Measurements from ENCODE around the gene SLC18A3. TPM values are rescaled to one million over a fixed set of nuclear protein-coding genes. Genes with fewer than 3 reads are reported as not detected.

The SLC18A3 gene
- total RNA-seq, 1 experiment from 2014 or later, result not detected

GRCh38 chr10:49611816-49612512 is 1.9 kb downstream of the SLC18A3 start:
- Histone ChIP-seq H3K9me3 (ENCODE audit: control insufficient read depth, insufficient read depth, low read depth, low read length) (no peaks in the 10 kb centered on the region), H3K4me3 (ENCODE audit: low read depth in 2 of 2, low read length in 2 of 2) (no peak overlapping the region), H3K27ac (ENCODE audit: low read length) (no peak overlapping the region), H3K36me3 (ENCODE audit: control insufficient read depth, insufficient read depth, low read length) (no peaks in the 10 kb centered on the region), H3K4me1 (ENCODE audit: control insufficient read depth, insufficient read depth, low read length) (no peaks in the 10 kb centered on the region), H3K27me3 (ENCODE audit: control insufficient read depth, insufficient read depth, low read length) (peaks cover 27% of the 10 kb centered on the region)
- no peak for TF ChIP-seq SIN3A (IDR thresholded peaks at IDR 0.05; ENCODE audit: borderline replicate concordance, insufficient read depth, low read depth, low read length)
- no peak for TF ChIP-seq TCF7L2 (IDR thresholded peaks at IDR 0.05; ENCODE audit: low read depth, low read length)
- TF ChIP-seq, protein P1, sequence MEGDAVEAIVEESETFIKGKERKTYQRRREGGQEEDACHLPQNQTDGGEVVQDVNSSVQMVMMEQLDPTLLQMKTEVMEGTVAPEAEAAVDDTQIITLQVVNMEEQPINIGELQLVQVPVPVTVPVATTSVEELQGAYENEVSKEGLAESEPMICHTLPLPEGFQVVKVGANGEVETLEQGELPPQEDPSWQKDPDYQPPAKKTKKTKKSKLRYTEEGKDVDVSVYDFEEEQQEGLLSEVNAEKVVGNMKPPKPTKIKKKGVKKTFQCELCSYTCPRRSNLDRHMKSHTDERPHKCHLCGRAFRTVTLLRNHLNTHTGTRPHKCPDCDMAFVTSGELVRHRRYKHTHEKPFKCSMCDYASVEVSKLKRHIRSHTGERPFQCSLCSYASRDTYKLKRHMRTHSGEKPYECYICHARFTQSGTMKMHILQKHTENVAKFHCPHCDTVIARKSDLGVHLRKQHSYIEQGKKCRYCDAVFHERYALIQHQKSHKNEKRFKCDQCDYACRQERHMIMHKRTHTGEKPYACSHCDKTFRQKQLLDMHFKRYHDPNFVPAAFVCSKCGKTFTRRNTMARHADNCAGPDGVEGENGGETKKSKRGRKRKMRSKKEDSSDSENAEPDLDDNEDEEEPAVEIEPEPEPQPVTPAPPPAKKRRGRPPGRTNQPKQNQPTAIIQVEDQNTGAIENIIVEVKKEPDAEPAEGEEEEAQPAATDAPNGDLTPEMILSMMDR (IDR thresholded peaks at IDR 0.05), result no peak
- TF ChIP-seq POLR2AphosphoS5 (IDR thresholded peaks at IDR 0.05; ENCODE audit: low read depth, low read length), result no peak
- TF ChIP-seq, protein P2, sequence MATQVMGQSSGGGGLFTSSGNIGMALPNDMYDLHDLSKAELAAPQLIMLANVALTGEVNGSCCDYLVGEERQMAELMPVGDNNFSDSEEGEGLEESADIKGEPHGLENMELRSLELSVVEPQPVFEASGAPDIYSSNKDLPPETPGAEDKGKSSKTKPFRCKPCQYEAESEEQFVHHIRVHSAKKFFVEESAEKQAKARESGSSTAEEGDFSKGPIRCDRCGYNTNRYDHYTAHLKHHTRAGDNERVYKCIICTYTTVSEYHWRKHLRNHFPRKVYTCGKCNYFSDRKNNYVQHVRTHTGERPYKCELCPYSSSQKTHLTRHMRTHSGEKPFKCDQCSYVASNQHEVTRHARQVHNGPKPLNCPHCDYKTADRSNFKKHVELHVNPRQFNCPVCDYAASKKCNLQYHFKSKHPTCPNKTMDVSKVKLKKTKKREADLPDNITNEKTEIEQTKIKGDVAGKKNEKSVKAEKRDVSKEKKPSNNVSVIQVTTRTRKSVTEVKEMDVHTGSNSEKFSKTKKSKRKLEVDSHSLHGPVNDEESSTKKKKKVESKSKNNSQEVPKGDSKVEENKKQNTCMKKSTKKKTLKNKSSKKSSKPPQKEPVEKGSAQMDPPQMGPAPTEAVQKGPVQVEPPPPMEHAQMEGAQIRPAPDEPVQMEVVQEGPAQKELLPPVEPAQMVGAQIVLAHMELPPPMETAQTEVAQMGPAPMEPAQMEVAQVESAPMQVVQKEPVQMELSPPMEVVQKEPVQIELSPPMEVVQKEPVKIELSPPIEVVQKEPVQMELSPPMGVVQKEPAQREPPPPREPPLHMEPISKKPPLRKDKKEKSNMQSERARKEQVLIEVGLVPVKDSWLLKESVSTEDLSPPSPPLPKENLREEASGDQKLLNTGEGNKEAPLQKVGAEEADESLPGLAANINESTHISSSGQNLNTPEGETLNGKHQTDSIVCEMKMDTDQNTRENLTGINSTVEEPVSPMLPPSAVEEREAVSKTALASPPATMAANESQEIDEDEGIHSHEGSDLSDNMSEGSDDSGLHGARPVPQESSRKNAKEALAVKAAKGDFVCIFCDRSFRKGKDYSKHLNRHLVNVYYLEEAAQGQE (IDR thresholded peaks at IDR 0.05; ENCODE audit: insufficient read depth in 1 of 2, low read depth in 2 of 2, low read length in 1 of 2), result no peak
- ATAC-seq (no peak), DNase-seq (ENCODE audit: low read depth, low spot score) (no peak)
- CTCF ChIA-PET, result interaction anchor here (0.7 kb wide), 1 partner anchor 164 kb away, joined by 4 read pairs; no protein-coding TSS in a partner anchor
- in situ Hi-C loops (cut with HindIII; ENCODE audit: low pct_unique_long_range_greater_than_20kb, low sequenced_read_pairs) (no loop called here), intact Hi-C loops (cut with micrococcal nuclease; ENCODE audit: unreplicated experiment) (no loop called here)
- POLR2A ChIA-PET, result no interaction called here
- BruUV-seq (replicated peaks), result no TSS peak

DNA sequence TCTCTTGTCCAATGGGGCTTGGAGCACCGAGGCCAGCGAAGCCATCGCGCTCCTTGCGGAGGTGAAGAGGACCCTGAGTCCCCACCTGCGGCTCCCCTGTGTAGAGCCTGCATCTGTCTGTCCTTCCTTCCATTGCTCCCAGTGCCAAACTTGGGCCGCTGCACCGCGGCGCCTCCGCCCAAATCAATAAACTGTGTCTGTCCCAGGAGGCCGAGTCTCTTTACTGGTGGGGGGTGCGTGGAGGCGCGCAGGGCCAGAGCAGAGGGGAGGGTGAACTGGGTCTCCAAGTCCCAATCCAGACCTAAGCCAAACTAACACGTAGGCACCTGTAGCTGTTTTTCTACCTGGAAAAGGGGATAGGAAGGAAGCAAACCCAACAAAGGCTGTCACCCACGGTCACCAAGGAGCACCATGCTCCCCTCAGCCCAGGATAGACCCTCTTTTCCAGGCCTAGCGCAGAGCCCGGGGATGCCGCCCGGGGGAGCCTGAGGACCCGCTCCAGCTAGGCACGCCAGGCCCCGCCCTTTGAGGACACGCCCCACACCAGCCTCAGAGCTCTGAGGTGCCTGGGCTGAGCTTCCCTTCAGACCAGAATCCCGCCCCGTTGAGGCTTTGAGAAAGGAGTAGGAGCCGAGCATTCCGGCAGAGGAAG is 2.5 kb downstream of the SLC18A3 start:
- ATAC-seq (peak; percentile 35), DNase-seq (ENCODE audit: low read depth, low spot score) (no peak)
- Histone ChIP-seq H3K9me3 (ENCODE audit: control insufficient read depth, insufficient read depth, low read depth, low read length) (no peaks in the 10 kb centered on the region), H3K4me3 (ENCODE audit: low read depth in 2 of 2, low read length in 2 of 2) (no peak overlapping the region), H3K4me1 (ENCODE audit: control insufficient read depth, insufficient read depth, low read length) (no peaks in the 10 kb centered on the region), H3K36me3 (ENCODE audit: control insufficient read depth, insufficient read depth, low read length) (no peaks in the 10 kb centered on the region), H3K27me3 (ENCODE audit: control insufficient read depth, insufficient read depth, low read length) (peaks cover 26% of the 10 kb centered on the region), H3K27ac (ENCODE audit: low read length) (no peak overlapping the region)
- no TSS peak for BruUV-seq (replicated peaks)
- POLR2A ChIA-PET, result interaction anchor here (0.7 kb wide), 2 partner anchors 8 to 288 kb away, joined by 3 read pairs; no protein-coding TSS in a partner anchor
- TF ChIP-seq TCF7L2 (IDR thresholded peaks at IDR 0.05; ENCODE audit: low read depth, low read length) (no peak), POLR2AphosphoS5 (IDR thresholded peaks at IDR 0.05; ENCODE audit: low read depth, low read length) (no peak), SIN3A (IDR thresholded peaks at IDR 0.05; ENCODE audit: borderline replicate concordance, insufficient read depth, low read depth, low read length) (no peak)
- TF ChIP-seq, protein P1 (IDR thresholded peaks at IDR 0.05), result no peak
- TF ChIP-seq, protein P2 (IDR thresholded peaks at IDR 0.05; ENCODE audit: insufficient read depth in 1 of 2, low read depth in 2 of 2, low read length in 1 of 2), result no peak
- CTCF ChIA-PET, result interaction anchor here (0.7 kb wide), 1 partner anchor 163 kb away, joined by 4 read pairs; no protein-coding TSS in a partner anchor
- intact Hi-C loops (cut with micrococcal nuclease; ENCODE audit: unreplicated experiment), result no loop called here
- in situ Hi-C loops (cut with HindIII; ENCODE audit: low pct_unique_long_range_greater_than_20kb, low sequenced_read_pairs), result no loop called here
